RPMI7951 (cell line): ENCODE data around the gene FAR2. TPM values are rescaled to one million over a fixed set of nuclear protein-coding genes. Genes with fewer than 3 reads are reported as not detected.
"Not testable (repeated sequence)": the region's sequence is repeated elsewhere in the genome, so short reads cannot be mapped to it uniquely, and the experiment has no call there.

Source experiments
- DNase-seq: peaks from one replicate; pipeline ENCODE4 v3.0.0-alpha.2; 2012; ENCODE audit warnings: low read depth
- total RNA-seq: library from RNA; depleted of rRNA; stranded (reverse); fragments of >200 nt; shearing (Covaris generic); gene quantifications from 2 replicates; pipeline ENCODE4 v1.2.3, GENCODE V29; 2014

FAR2 gene
- total RNA-seq, 1 experiment from 2014 or later: 11.9 TPM

DNA sequence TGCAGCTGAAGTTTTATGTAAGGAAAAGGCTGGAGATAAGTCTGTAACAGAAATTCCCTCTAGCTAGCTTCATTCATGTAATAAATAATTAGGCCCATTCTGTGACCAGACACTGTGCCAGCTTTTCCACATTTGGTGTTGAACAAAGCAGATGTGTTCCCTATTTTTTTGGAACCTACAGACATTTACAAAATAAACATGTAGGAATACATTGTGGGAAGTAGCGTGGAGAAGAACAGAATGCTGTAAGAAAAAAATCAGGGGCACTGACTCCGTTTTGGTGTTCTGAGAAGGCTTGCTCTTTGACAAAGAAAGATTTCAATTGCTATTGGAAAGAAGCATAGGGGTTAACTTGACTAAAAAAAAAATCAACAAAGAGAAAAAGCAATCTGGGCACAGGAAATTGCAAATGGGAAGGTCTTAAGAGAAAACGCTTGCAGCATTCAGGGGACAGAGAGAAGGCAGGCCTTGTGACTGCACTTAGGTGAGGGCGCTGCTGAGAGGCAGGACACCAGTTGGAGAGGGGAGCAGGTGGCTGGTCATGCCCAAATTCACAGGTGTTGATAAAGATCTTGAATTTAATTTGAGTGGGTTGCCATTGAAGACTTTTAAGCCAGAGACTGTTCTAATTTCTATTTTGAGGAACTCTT, 4.0 kb downstream of the FAR2 start:
- no peak for DNase-seq

DNA sequence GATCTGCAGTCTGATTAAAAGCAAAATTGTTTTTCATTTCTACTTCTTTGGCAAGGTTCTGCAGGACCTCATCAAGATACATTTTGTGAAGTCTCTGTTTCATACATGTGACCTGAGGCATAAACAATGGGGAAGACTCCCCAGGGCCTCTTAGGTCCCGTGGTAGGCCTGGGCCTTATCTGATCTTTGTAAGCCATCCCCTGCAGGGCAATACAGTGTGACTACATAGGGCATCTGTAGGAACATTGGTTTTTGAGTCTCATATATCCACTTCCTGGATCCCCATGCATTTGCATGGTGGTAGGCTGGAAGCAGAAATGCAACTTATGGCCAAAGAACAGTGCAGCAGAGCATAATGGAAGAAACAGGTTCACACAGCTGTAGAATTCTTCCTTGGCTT, 6.0 kb downstream of the FAR2 start:
- DNase-seq: peak; percentile 51

DNA sequence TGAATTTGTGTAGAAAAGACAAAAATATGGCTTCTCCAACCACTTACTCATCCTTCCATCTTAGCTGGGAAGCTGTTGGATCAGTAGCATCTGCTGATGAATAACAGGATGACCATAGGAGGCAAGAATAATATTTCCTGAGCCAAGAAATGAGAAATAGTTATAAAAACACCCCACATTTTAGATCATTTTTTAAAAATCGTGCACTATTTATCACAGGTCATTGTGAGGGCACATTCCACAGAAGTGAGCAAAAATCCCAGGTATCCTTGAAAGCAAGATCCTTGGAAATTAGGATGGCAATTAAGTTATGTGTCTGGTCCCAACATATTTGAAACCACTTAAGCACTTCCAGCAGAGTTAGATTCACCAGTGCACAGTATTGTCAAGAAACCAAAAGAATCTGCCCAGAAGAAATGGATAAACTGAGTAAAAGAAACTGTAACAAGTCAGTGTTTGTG, 8.4 kb downstream of the FAR2 start:
- peak; percentile 43 for DNase-seq

DNA sequence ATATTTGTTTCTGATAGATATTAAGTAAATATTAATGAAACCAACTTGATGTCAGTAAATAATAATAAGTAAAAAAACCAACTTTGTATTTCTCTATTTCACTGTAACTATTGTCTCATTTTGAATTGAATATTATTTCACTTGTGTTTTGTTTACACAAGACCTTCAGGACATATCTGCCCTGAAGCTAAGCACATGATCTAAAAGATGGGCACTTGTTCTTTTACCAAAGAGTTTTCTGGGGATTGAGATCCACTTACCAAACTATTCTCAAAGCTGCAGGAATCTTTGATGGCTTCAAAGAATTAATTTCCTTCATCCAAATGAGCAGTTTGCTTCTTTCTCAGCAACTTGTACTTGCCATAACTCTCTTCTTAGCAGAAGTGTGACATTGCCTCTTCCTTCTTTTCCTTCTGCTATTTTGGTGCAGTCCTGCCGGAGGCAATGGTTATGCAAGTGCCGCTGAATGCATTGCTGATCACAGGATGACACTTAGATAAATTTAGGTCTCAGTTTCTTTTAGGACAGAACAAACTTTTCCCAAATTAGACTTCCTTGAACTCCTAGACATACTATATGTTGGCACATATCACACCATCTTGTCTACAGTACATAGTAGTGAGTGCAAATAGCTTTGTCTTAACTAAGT, 9.2 kb downstream of the FAR2 start:
- DNase-seq: peak; percentile 47

DNA sequence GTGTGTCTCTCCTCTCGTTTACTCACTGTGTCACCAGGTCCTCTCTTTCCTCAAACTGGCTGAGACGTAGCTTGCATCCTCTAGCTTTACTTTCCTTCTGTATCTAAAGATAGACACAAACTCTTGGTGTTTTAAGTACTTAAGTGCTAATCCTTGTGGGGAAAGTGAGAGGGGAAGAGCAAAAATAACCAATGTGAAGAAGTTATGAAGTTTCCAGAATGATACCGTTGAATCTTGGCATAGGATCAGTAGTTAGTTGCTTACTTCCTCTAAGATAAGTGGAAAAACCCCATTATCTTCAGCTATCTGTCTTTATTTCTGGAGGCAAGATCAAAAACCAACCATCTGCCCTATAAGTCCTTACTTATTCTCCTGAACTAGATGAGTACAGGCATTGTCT, 10.6 kb downstream of the FAR2 start:
- no peak for DNase-seq

DNA sequence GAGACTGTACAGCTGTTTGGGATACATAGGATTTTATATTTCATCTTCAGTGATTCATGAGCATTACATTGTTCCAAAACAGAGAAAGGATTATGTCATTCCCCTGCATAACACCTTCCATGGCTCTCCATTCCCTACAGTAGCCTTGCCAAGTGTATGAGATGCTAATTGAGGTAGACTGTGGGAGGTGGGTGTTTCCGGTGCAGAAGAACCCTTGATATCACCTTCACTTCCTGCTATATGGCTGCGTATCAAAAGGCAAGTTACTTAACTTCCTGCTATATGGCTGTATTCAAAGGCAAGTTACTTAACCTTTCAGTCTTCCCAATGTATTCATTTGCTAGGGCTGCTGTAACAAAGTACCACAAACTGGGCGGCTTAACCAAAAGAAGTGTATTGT, 11.2 kb downstream of the FAR2 start:
- no peak for DNase-seq

DNA sequence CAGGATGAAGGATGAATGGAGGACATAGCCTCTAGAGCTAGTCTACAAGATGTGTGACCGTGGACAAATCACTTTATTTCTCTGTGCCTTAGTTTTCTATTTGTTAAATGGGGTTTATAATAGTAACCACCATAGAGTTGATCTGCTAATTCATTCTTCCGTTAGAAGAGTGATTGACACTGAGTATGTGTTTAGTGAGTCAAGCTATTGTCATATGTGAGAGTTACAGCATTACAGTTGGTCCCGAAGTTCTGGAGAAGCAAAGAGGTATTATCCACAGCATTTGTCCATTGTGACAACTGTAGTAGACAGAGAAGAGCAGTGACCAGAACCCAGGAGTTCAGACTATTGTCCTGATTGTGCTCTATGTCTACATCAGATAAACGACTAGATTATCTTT, 14.1 kb downstream of the FAR2 start:
- no peak for DNase-seq

DNA sequence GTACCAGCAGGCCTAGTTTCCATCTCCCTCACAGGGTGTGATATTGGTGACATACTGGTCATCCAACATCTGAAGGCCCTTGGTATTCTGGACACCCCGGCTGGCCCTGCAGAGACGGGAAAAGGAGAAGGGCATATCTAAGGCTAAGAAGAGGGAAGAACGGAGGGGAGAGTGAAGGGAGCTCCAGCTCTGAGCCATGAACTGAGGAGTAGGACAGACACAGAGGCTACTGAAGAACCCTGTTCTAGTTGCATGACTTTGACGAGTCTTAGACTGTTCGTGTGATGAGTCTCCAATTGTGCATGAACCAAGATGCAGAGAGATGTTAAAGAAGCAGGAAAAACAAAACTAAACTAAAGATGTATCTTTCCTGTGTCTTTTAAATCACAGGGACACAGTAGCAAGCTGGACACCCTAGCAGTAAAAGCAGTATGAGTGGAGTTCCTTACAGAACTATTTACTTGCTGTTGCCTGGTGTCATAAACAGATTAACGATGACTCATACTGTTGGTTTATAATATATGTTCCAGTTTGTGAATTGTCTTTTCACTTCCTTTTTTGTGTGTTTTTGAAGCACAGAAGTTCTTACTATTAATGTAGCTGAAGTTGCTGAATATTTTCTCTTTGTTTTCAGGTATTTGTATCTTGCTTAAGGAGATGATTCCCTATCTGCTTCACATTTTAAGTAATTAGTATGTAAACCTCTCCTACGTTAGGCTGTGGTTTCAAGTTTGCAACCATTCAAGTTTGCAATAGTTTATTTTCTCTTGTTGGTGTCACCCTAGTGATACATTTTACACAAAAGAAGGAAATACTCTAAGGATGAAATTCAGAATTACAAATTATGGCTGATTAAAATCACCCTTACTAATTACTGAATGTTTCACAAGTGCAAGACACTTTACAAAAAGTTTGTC, 15.7 kb downstream of the FAR2 start:
- peak; percentile 74 for DNase-seq

DNA sequence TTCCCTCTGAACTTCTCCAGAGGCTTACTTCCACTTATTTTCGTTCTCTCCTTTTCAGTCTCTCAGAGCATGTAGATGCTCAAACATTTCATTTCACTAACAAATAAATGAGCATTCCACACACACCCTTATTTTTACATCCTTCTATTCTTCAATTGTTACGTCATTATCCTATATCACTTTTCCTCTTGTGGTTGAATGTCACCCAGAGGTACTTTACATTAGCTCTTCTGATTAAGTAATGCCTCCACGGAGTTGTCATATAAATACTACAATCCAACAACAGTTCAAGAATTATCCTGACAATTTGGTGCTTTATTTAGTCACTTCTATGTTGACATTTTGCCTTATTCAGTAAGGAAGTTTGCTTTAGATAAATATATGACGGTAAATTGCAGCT, 18.4 kb downstream of the FAR2 start:
- DNase-seq: no peak

DNA sequence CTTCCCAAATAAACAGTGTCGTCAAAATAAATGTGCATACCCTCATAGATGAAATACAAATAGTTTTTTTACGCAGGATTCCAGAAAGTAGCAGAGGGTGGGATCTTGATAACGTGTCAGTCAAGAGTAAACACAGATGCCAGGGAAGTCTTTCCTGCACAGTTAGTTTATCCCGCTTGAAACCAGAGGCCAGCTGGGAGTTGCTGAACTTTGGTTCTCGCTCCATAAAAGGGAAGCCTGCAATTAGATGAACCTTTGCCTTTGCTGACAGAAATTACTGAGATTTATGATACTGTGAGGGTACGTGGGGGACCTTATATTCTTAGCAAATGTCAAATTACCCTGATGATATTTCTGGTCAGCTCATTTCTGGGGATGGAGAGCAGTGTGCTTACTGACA, 18.9 kb downstream of the FAR2 start:
- DNase-seq: no peak

DNA sequence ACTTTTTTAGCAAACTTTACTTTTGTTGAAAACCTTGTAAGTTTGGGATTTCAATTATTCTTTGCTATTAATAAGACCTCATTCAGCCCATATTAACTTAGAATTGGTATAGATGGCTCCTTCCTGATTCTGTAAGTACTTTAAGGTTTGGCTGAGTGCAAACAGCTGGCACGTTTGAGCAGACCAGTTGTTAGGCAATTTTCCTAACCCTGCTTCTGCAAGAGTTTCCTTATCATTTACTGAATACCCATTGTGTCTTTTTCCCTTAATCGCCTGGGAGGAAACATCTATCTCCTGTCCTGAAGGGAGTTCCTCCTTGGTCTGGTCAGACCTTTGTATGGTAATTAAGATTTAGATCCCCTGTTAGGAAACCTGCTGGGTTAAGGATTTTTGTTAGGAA, 20.9 kb downstream of the FAR2 start:
- not testable (repeated sequence) for DNase-seq

DNA sequence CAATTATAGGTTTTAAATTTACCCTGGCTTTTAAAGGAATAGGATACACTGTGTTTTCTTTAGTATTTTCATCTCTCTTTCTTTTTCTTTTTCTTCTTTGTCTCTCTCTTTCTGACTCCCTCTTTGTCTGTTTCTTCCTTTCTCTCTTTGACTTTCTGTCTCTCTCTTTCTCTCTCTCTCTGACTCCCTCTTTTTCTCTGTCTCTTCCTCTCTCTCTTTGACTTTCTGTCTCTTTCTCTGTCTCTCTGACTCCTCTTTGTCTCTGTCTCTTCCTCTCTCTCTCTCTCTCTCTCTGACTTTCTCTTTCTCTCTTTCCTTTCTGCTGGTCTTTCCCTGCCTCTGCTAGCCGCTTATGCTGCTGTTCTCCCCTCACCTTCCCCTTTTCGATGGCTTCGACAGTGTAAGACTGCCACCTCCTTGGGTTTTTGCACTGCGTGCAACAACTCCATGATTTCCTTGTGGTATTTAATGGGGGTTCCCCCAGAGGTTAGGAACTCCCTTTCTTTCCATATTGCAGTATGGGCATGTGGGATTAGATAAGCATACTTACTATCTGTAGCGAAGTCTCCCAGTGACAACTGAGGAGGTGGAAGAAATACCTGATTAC, 21.5 kb downstream of the FAR2 start:
- DNase-seq: not testable (repeated sequence)

DNA sequence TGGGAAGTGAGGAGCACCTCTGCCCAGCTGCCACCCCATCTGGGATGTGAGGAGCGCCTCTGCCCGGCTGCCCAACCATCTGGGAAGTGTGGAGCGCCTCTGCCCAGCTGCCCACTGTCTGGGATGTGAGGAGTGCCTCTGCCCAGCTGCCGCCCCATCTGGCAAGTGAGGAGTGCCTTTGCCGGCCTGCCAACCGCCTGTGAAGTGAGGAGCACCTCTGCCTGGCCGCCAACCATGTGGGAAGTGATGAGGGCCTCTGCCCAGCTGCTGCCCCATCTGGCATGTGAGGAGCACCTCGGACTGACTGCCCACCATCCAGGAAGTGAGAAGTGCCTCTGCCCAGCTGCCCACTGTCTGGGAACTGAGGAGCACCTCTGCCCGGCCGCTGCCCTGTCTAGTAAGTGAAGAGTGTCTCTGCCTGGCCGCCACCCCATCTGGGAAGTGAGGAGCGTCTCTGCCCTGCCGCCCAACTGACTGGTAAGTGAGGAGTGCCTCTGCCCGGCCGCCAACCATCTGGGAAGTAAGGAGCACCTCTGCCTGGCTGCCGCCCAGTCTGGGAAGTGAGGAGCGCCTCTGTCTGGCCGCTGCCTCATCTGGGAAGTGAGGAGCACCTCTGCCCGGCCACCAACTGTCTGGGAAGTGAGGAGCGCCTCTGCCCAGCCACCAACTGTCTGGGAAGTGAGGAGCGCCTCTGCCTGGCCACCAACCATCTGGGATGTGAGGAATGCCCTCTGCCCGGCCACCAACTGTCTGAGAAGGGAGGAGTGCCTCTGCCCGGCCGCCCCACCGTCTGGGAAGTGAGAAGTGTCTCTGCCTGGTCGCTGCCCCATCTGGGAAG, 22.6 kb downstream of the FAR2 start:
- no peak for DNase-seq

DNA sequence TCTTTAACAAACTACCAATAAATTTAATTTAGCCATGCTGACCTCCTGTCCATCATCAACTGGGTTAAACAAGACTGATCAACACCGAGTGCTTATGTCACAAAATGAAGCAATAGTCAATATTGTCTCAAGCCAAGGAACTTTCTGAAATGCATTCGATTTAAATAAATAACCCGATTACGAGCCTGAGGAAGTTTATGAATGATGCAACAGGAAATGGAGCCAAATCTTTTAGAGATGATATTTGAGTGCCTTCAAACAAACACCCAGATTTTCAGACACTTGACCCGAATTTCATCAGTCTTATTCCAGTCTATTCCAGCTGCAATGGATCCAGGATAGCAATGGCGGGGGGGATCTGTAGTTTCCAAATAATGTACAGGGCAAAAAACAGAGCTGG, 27.9 kb downstream of the FAR2 start:
- DNase-seq: no peak

DNA sequence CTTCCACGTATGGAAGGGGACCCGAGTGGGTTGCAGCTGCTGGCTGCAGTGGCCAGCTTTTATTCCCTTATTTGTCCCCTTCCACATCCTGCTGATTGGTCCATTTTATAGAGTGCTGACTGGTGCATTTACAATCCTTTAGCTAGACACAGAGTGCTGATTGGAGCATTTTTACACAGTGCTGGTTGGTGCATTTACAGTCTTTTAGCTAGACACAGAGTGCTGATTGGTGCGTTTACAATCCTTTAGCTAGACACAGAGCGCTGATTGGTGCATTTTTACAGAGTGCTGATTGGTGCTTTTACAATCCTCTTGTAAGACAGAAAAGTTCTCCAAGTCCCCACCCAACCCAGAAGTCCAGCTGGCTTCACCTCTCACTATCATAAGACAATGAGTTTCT, 33.2 kb downstream of the FAR2 start:
- not testable (repeated sequence) for DNase-seq

DNA sequence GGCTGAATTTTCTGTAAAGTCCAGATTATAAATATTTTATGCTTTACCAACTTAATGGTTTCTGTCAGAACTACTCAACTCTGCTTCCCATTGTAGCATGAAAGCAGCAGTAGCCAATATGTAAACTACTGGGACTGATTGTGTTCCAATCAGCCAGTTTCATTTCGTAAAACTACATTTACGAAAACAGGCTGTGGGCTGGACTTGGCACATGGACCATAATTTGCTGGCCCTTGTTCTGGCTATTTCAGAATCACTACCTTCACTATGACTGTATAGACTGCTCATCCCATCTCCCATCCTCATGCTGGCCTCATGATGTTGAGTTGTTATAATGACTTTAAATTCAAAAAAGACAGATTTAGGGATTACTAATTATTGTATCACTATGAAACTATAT, 38.7 kb downstream of the FAR2 start:
- DNase-seq: no peak

DNA sequence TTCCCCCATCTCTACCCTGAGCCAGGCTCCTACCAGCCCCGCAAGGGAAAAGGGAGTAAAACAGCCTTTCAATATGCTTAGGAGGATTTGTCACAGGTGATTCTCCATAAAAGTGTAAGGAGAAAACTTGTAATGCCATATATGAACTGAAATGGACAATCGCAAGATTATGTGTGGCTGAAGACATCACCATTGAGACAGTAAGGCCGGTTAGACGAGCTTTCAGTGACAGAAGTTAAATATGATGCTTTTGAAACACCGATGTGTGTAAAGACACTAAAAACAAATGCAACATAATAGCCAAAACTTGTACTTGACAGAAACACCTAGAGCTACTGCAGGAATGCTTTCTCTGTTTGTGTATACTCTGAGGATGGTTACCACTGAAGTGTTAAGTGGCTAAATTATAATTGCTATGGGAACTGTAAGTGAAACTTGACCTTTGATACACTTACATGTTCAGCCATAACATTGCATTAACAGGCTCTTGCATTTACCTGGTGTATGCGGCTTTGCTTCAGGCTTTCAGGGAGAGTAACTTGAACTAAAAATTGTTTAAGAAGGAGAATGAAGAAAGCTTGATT, 42.3 kb downstream of the FAR2 start:
- no peak for DNase-seq

DNA sequence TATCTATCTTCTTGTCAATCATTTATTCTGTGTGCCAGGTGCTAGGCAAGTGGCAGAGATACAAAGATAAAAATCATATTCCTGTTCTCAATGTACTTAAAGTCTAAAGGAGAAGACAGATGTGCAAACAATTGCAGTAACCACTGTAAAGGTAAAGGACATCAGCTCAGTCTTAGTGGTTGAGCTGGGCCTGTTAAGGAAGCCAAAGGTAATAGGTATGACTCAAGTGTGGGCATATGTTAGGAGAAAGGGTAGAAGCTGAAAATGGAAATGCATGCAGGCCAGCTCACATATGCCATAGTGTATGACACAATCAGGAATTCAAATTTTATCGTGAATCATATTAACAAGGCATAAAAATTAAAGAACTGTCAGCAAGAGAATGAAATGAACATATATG, 49.8 kb downstream of the FAR2 start:
- no peak for DNase-seq

DNA sequence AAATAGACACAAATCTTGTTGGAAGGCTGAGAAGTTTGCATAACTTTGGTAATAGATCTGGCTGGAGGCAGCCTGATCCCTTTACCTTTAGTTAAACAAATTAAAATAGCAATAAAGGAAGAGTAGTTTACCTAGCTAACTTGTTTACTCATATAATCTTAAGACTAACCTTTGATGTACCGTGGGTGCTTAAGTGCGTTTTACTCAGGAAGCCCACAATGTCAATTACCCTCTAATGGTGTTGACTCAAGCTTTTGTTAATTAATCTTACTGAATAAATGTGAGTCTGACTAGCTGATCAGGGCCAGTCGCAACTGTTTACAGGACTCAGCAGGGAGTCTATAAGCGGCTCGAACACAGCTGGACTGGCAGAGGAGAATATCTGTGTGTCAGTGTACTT, 51.5 kb downstream of the FAR2 start:
- no peak for DNase-seq

DNA sequence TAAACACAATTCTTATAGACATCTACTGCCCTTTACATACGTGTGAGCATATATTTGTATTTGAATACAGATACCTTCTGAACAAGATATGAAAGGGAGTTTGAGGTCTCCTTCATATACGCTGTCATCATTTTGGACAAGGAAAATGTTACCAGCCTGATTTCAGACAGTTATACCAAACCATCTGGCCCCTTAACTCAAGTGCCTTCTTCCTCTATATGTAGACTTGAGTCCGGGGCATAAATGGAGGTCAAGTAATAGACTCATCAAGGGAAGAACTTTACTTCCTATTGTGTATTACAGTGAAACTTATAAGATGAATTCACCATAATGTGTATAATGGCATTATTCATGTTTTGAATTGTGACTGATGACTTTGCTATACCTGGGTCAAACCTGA, 52.2 kb downstream of the FAR2 start:
- DNase-seq: no peak

DNA sequence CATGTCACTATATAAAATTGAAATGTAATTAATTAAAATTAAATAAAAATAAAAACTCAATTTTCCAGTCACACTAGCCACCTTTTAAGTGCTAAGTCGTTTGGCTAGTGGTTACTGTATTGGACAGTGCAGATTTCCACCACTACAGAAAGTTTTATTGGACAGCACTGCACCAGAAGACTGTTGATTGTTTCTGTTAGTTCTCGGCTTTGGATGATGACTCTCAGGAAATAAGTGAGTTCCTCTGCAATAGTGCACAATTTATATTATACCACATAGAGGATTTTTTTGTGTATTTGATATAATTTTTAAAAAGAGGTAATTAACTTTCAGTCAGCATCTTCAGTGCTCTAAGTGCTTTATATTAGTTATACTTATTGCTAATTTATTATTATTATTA, 52.7 kb downstream of the FAR2 start:
- no peak for DNase-seq
